ENCODE data around the gene FMNL2.

GRCh38 chr2:152453129-152453911 is 118.3 kb downstream of the FMNL2 start:
- no peak for TF ChIP-seq CTCF (IDR thresholded peaks at IDR 0.05)
- TF ChIP-seq POLR2A (IDR thresholded peaks at IDR 0.05): no peak

Measured in esophagus squamous epithelium (tissue), 4 donors.